GM18951 (cell line): ENCODE data around the gene GGT6.

Experiments used
- POLR2A ChIP-seq: IDR thresholded peaks from 4 replicates; pipeline ENCODE4 v1.6.1; 2011; ENCODE audit warnings: mild to moderate bottlenecking; ENCODE audit not compliant: insufficient read length, insufficient read depth; ENCODE audit errors: extremely low read depth
- in situ Hi-C: fragments of 300-500 bp; cut with MboI; formaldehyde crosslinking; loops from one replicate; pipeline ENCODE4 v1.12.0; 2022; ENCODE audit warnings: low sequenced_read_pairs, mixed read lengths, inconsistent platforms; ENCODE audit not compliant: unreplicated experiment

GGT6 gene

GRCh38 chr17:4574448-4575045 lies 14.2 kb upstream of the GGT6 start:
- no peak for TF ChIP-seq POLR2A
- in situ Hi-C loops, result loop anchor here (25.0 kb wide), 1 partner anchor 313 kb away; the partner anchor contains the start of gene C17orf107

DNA sequence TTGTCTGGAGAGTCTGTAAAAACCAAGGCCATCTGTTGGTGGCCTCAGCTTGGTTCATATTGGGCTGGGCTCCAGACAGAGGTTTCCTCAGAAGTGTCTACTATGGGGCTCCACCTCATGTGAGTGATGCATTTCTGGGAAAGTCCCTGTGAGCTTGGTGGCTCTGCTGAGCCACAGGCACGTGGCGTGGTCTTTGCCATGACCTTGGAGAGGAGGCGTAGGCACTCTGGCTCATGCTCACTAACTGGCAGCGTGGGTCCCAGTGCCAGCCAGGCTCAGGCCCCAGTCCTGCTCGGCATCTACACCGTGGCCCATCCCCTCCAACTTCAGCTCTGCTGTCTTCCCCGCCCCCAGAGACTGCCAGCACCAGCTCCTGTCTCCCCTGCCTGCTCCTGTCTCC lies 13.3 kb upstream of the GGT6 start:
- TF ChIP-seq POLR2A, result no peak
- in situ Hi-C loops, result loop anchor here (25.0 kb wide), 1 partner anchor 314 kb away; the partner anchor contains the start of gene C17orf107

DNA sequence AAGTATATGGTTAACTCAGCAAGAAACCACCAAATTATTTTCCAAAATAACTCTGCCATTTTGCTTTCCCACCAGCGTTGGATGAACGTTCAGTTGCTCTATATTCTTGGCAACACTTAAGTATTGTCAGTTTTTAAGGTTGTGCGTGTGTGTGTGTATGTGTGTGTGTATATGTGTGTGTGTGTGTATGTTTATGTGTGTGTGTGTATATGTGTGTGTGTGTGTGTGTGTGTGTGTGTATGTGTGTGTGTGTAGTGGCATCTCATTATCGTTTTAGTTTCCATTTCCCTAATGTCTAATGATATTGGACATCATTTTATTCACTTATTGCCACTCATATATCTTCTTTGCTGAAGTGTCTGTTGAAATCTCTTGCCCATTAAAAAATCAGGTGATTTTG lies 12.7 kb upstream of the GGT6 start:
- TF ChIP-seq POLR2A, result no peak
- in situ Hi-C loops, result loop anchor here (25.0 kb wide), 1 partner anchor 314 kb away; the partner anchor contains the start of gene C17orf107

GRCh38 chr17:4572131-4572530 lies 11.8 kb upstream of the GGT6 start:
- in situ Hi-C loops, result loop anchor here (25.0 kb wide), 1 partner anchor 315 kb away; the partner anchor contains the start of gene C17orf107
- no peak for TF ChIP-seq POLR2A

- no peak for TF ChIP-seq POLR2A
- in situ Hi-C loops, result loop anchor here (25.0 kb wide), 1 partner anchor 318 kb away; the partner anchor contains the start of gene C17orf107
Measured at GRCh38 chr17:4569591-4569990, 9.2 kb upstream of the GGT6 start.

DNA sequence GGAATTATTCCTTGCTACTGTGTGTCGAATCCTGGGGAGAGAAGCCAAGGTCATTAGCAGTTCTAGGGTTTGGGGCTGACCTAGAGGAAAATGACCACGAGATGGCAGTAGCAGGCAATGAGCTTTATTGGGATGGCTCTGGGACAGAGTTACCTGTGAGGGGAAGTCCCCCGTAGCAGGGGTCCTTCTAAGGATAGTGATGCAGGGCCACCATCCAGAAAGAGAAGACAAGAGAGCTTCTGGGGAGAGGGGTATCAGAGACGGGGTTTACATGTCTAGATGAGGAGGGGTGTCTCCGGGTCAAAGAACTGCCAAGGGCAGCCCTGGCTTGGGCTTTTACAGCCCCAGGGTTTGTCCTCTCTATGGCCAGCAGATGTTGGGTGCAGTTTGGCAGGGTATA lies 6.4 kb upstream of the GGT6 start:
- in situ Hi-C loops, result loop anchor here (25.0 kb wide), 1 partner anchor 321 kb away; the partner anchor contains the start of gene C17orf107
- TF ChIP-seq POLR2A, result no peak

DNA sequence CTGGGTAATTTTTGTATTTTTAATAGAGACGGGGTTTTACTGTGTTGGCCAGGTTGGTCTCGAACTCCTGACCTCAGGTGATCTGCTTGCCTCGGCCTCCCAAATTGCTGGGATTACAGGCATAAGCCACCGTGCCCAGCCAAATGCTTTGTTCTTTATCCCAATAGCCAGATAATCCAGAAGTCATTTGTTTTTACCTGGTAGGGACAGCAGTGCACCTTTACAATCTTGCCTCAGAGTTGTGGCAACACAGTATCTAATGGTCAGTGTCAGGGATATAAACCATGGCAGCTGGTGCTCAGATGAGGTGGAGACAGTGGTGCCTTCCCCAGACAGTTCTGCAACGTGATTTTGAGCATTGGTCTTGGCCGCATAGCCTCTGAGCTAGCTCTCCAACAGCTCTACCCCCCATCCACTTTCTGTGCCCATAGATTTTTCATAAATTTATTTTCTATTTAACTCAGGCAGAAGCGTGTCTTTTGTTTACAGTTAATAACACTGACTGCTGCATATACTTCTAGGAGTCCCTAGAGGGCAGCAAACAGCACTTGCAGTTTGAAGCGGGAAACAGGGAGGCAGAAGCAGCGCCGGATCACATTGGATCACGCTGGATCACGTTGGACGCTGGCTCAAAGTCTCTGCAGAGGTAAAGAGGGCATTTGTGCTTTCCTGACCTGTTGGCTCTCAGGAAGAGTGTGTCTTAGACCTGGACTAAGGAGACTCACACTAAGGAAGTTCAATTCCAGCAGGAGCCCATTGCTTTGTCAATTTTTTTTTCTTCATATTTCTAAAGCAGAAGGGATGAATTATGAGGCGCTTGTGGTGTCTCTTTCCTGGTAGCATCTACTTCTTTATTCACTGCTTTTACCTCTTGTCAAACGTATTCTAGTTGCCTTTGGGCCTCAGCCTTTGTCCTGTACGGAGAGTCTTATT lies 5.1 kb upstream of the GGT6 start:
- in situ Hi-C loops, result loop anchor here (25.0 kb wide), 1 partner anchor 322 kb away; the partner anchor contains the start of gene C17orf107
- TF ChIP-seq POLR2A, result no peak

- in situ Hi-C loops, result loop anchor here (25.0 kb wide), 1 partner anchor 325 kb away; the partner anchor contains the start of gene C17orf107
- no peak for TF ChIP-seq POLR2A
Measured at GRCh38 chr17:4562015-4562969, 1.9 kb upstream of the GGT6 start.

- no peak for TF ChIP-seq POLR2A
- in situ Hi-C loops, result loop anchor here (25.0 kb wide), 1 partner anchor 326 kb away; the partner anchor contains the start of gene C17orf107
Measured at GRCh38 chr17:4560837-4561256, 470 bp upstream of the GGT6 start.

DNA sequence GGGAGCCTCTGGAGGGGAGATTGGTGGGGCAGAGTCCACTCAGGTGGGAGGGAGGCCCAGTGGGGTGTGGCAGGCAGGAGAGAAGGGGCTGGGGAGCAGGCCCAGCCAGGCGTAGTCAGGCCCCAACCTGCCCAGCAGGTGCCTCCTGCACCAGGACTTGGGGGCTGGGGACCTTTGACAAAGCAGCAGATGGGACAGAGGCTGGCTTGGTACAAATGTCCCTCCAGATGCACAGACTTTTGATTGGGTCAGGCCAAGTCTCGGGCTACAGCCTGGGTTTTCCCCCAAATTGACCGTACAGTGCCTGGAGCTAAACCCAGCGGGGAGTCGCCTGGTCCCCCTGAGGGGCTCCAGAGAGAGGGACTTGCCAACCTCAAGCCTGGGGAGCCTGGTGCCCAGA lies 411 bp downstream of the GGT6 start:
- no peak for TF ChIP-seq POLR2A
- in situ Hi-C loops, result loop anchor here (25.0 kb wide), 1 partner anchor 327 kb away; the partner anchor contains the start of gene C17orf107

DNA sequence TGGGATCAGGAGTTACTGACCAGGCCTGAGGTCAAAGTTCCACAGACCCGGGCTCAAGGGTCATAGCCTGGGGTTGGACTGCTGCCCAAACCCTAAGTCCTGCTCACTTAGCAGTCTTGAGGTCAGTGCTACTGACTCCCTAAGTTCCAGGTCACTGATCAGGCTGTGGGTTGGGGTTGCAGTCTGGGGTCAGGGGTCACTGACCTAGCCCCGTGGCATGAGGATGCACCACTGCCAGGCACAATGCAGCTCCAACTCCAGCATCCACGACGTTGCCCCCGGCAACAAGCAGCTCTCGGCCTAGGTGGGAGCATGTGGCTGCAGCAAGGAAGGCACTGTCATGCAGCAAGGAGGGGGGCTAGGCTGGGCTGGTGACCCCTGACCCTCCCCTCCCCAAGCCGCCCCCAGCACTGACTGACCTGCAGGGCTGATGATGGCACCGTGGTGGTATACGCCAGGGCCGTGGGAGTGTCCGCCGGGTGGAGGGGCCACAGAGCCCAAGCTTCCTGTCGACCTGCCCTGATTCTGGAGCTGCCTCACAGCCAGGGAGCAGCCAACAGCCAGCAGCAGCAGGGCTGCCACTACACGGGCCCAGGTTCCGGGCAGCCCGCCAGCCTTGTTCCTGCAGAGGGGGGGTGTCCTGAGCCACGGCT lies 1.1 kb downstream of the GGT6 start:
- TF ChIP-seq POLR2A, result no peak
- in situ Hi-C loops, result loop anchor here (25.0 kb wide), 1 partner anchor 328 kb away; the partner anchor contains the start of gene C17orf107
